ENCODE data around the gene AP3B1. TPM values are rescaled to one million over a fixed set of nuclear protein-coding genes. Genes with fewer than 3 reads are reported as not detected.

The AP3B1 gene
- polyA plus RNA-seq, 1 of the 3 experiments (the other 2 are of a cell fraction), result 18.0 TPM

GRCh38 chr5:78234804-78235203 is 59.7 kb downstream of the AP3B1 start:
- Histone ChIP-seq H3K4me1 (ENCODE audit: control insufficient read depth in 1 of 2, insufficient read depth in 2 of 2, low read depth in 1 of 2, low read length in 1 of 2) (no peaks in the 10 kb centered on the region; a peak in 1 of 4 replicates), H3K27ac (ENCODE audit: low read depth in 2 of 2, low read length in 1 of 2) (no peak overlapping the region), H3K27me3 (ENCODE audit: insufficient read depth) (no peaks in the 10 kb centered on the region), H3K9me3 (no peaks in the 10 kb centered on the region), H3K4me3 (ENCODE audit: low read depth in 2 of 2, low read length in 1 of 2) (no peak overlapping the region), H3K79me2 (ENCODE audit: insufficient read depth) (peaks cover 68% of the 10 kb centered on the region), H2AFZ (ENCODE audit: low read depth) (no peak overlapping the region), H3K36me3 (replicated peaks in 1 of 2; ENCODE audit: control insufficient read depth in 1 of 2, insufficient read depth in 2 of 2, low read length in 1 of 2) (peaks cover 2 to 25% of the 10 kb centered on the region in 2 experiments), H3K4me2 (no peak overlapping the region), H3K9ac (no peak overlapping the region), H3F3A (replicated peaks; ENCODE audit: insufficient read depth) (peaks cover 5% of the 10 kb centered on the region), H3K9me2 (no peaks in the 10 kb centered on the region), H4K20me1 (ENCODE audit: insufficient read depth) (peaks cover 14% of the 10 kb centered on the region; the same call in 1 of the 2 replicates)
- ChIA-PET POLR2A (no interaction called here), CTCF (interaction anchor here (1.7 kb wide), 1 partner anchor 19 kb away, joined by 6 read pairs; no protein-coding TSS in a partner anchor)
- TF ChIP-seq NFIC (IDR thresholded peaks at IDR 0.05; ENCODE audit: borderline replicate concordance) (no peak), FOSL2 (IDR thresholded peaks at IDR 0.05; ENCODE audit: borderline replicate concordance, low read depth) (no peak), EZH2phosphoT487 (IDR thresholded peaks at IDR 0.05; ENCODE audit: borderline replicate concordance, low read depth) (no peak), ELF1 (IDR thresholded peaks at IDR 0.05) (no peak), GABPA (IDR thresholded peaks at IDR 0.05; ENCODE audit: low read depth) (no peak), YY1 (IDR thresholded peaks at IDR 0.05; ENCODE audit: low read depth) (no peak), SIN3A (IDR thresholded peaks at IDR 0.05; ENCODE audit: borderline replicate concordance, low read depth, low read length) (no peak), RXRA (IDR thresholded peaks at IDR 0.05; ENCODE audit: borderline replicate concordance, low read depth) (no peak), TEAD4 (IDR thresholded peaks at IDR 0.05; ENCODE audit: borderline replicate concordance, insufficient read depth) (no peak), RFX5 (IDR thresholded peaks at IDR 0.05; ENCODE audit: low read length) (no peak), MXI1 (IDR thresholded peaks at IDR 0.05; ENCODE audit: low read depth, low read length) (no peak), CHD2 (IDR thresholded peaks at IDR 0.05; ENCODE audit: low read length, partially characterized antibody) (no peak), RCOR1 (IDR thresholded peaks at IDR 0.05; ENCODE audit: low read length) (no peak), TAF1 (IDR thresholded peaks at IDR 0.05; ENCODE audit: borderline replicate concordance, low read depth, low read length) (no peak), SMC3 (IDR thresholded peaks at IDR 0.05; ENCODE audit: low read depth, low read length) (no peak)
- TF ChIP-seq, protein P1, sequence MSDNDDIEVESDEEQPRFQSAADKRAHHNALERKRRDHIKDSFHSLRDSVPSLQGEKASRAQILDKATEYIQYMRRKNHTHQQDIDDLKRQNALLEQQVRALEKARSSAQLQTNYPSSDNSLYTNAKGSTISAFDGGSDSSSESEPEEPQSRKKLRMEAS (IDR thresholded peaks at IDR 0.05; ENCODE audit: low read depth), result no peak
- TF ChIP-seq, protein P2, sequence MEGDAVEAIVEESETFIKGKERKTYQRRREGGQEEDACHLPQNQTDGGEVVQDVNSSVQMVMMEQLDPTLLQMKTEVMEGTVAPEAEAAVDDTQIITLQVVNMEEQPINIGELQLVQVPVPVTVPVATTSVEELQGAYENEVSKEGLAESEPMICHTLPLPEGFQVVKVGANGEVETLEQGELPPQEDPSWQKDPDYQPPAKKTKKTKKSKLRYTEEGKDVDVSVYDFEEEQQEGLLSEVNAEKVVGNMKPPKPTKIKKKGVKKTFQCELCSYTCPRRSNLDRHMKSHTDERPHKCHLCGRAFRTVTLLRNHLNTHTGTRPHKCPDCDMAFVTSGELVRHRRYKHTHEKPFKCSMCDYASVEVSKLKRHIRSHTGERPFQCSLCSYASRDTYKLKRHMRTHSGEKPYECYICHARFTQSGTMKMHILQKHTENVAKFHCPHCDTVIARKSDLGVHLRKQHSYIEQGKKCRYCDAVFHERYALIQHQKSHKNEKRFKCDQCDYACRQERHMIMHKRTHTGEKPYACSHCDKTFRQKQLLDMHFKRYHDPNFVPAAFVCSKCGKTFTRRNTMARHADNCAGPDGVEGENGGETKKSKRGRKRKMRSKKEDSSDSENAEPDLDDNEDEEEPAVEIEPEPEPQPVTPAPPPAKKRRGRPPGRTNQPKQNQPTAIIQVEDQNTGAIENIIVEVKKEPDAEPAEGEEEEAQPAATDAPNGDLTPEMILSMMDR (IDR thresholded peaks at IDR 0.05), result no peak
- DNase-seq, result no peak
- WGBS (ENCODE audit: low lambda C conversion rate), result 93% methylated on average over 1 of the region's 1 CpG

- H3K4me3 ChIP-seq (ENCODE audit: low read depth in 2 of 2, low read length in 1 of 2), result no peak overlapping the region
- H3K9ac ChIP-seq, result no peak overlapping the region
- peaks cover 5% of the 10 kb centered on the region for H3F3A ChIP-seq (replicated peaks; ENCODE audit: insufficient read depth)
- no peaks in the 10 kb centered on the region for H3K27me3 ChIP-seq (ENCODE audit: insufficient read depth)
- H3K79me2 ChIP-seq (ENCODE audit: insufficient read depth), result peaks cover 72% of the 10 kb centered on the region
- H3K9me2 ChIP-seq, result no peaks in the 10 kb centered on the region
- peaks cover 12% of the 10 kb centered on the region; the same call in 1 of the 2 replicates for H4K20me1 ChIP-seq (ENCODE audit: insufficient read depth)
- no peaks in the 10 kb centered on the region; a peak in 1 of 4 replicates for H3K4me1 ChIP-seq (ENCODE audit: control insufficient read depth in 1 of 2, insufficient read depth in 2 of 2, low read depth in 1 of 2, low read length in 1 of 2)
- H3K27ac ChIP-seq (ENCODE audit: low read depth in 2 of 2, low read length in 1 of 2), result no peak overlapping the region
- ChIA-PET POLR2A (no interaction called here), CTCF (no interaction called here)
- H3K4me2 ChIP-seq, result no peak overlapping the region
- no peak for DNase-seq
- WGBS (ENCODE audit: low lambda C conversion rate), result 97% methylated on average over 1 of the region's 1 CpG
- no peaks in the 10 kb centered on the region for H3K9me3 ChIP-seq
- peaks cover 3 to 25% of the 10 kb centered on the region in 2 experiments for H3K36me3 ChIP-seq (replicated peaks in 1 of 2; ENCODE audit: control insufficient read depth in 1 of 2, insufficient read depth in 2 of 2, low read length in 1 of 2)
- no peak overlapping the region for H2AFZ ChIP-seq (ENCODE audit: low read depth)
- TF ChIP-seq, protein P3, sequence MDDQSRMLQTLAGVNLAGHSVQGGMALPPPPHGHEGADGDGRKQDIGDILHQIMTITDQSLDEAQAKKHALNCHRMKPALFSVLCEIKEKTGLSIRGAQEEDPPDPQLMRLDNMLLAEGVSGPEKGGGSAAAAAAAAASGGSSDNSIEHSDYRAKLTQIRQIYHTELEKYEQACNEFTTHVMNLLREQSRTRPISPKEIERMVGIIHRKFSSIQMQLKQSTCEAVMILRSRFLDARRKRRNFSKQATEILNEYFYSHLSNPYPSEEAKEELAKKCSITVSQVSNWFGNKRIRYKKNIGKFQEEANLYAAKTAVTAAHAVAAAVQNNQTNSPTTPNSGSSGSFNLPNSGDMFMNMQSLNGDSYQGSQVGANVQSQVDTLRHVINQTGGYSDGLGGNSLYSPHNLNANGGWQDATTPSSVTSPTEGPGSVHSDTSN (IDR thresholded peaks at IDR 0.05), result no peak
- TF ChIP-seq EP300 (IDR thresholded peaks at IDR 0.05; ENCODE audit: borderline replicate concordance in 1 of 2, low read depth in 1 of 2, low read length in 1 of 2) (no peak), MEF2A (IDR thresholded peaks at IDR 0.05; ENCODE audit: borderline replicate concordance, low read depth) (no peak), FOXM1 (IDR thresholded peaks at IDR 0.05; ENCODE audit: low read depth) (no peak), NFIC (IDR thresholded peaks at IDR 0.05; ENCODE audit: borderline replicate concordance) (no peak), FOSL2 (IDR thresholded peaks at IDR 0.05; ENCODE audit: borderline replicate concordance, low read depth) (no peak), CHD2 (IDR thresholded peaks at IDR 0.05; ENCODE audit: low read length, partially characterized antibody) (no peak), GABPA (IDR thresholded peaks at IDR 0.05; ENCODE audit: low read depth) (no peak)
- TF ChIP-seq, protein P4, sequence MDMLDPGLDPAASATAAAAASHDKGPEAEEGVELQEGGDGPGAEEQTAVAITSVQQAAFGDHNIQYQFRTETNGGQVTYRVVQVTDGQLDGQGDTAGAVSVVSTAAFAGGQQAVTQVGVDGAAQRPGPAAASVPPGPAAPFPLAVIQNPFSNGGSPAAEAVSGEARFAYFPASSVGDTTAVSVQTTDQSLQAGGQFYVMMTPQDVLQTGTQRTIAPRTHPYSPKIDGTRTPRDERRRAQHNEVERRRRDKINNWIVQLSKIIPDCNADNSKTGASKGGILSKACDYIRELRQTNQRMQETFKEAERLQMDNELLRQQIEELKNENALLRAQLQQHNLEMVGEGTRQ (IDR thresholded peaks at IDR 0.05; ENCODE audit: borderline replicate concordance, low read depth, low read length), result no peak
Observed at GRCh38 chr5:78232163-78232562, 62.3 kb downstream of the AP3B1 start.
